H1 (cell line): ENCODE data around the gene CAPN7. TPM values are rescaled to one million over a fixed set of nuclear protein-coding genes. Genes with fewer than 3 reads are reported as not detected.

Experiments
- CTCF ChIA-PET: fragments of 300-600 bp; sonication (Branson Sonifier 250); formaldehyde crosslinking; loops from one replicate; lab custom pipeline; 2021; ENCODE audit not compliant: partially characterized antibody; lab: Charles Lee
- POLR2A ChIA-PET: fragments of 300-600 bp; sonication (Branson Sonifier 250); formaldehyde crosslinking; loops from one replicate; lab custom pipeline; 2021; ENCODE audit warnings: inconsistent platforms; ENCODE audit not compliant: partially characterized antibody; lab: Charles Lee
- DNase-seq, 2 experiments: peaks; one replicate each; pipeline versions ENCODE4 v3.0.0 to v3.0.0-alpha.2; 2010 to 2022; ENCODE audit warnings: low spot score in 2 of 2, low read depth in 1 of 2, mixed read lengths in 1 of 2
- FAIRE-seq: peaks from 2 replicates; lab custom pipeline; 2011; peaks lifted over from hg19 to GRCh38; lab: Jason Lieb, UNC
- H2AFZ ChIP-seq: 2 replicates; pipeline ENCODE4 v1.8.1; 2012; ENCODE audit warnings: low read length, inconsistent platforms
- H2AK5ac ChIP-seq: 2 replicates; pipeline ENCODE4 v1.6.1; 2013; ENCODE audit warnings: low read depth, low read length
- H2BK120ac ChIP-seq: replicated peaks from 2 replicates; pipeline ENCODE3; 2013; ENCODE audit warnings: low read depth, low read length, inconsistent platforms
- H2BK12ac ChIP-seq: 2 replicates; pipeline ENCODE4 v1.6.1; 2013; ENCODE audit warnings: low read depth, low read length
- H2BK15ac ChIP-seq: 2 replicates; pipeline ENCODE4 v1.6.1; 2013; ENCODE audit warnings: low read length
- H2BK20ac ChIP-seq: 2 replicates; pipeline ENCODE4 v1.6.1; 2013; ENCODE audit warnings: low read length
- H2BK5ac ChIP-seq: 2 replicates; pipeline ENCODE4 v1.6.1; 2013; ENCODE audit warnings: low read depth, low read length
- H3K14ac ChIP-seq: 2 replicates; pipeline ENCODE4 v1.6.1; 2013; ENCODE audit warnings: inconsistent platforms; ENCODE audit not compliant: insufficient read length
- H3K18ac ChIP-seq: 2 replicates; pipeline ENCODE4 v1.6.1; 2013; ENCODE audit warnings: low read length; ENCODE audit errors: extremely low read depth
- H3K23ac ChIP-seq: 2 replicates; pipeline ENCODE4 v1.6.1; 2013; ENCODE audit warnings: inconsistent platforms; ENCODE audit not compliant: insufficient read length
- H3K23me2 ChIP-seq: 2 replicates; pipeline ENCODE4 v1.6.1; 2013; ENCODE audit warnings: low read depth, low read length
- H3K27ac ChIP-seq: 2 replicates; pipeline ENCODE4 v1.6.1; 2011; ENCODE audit warnings: low read depth, low read length, inconsistent platforms
- H3K27me3 ChIP-seq, 4 experiments: replicated peaks in 1 of 4; 1 replicate in 1 of 4; 2 replicates in 3 of 4; pipeline versions ENCODE4 v1.6.1 to v1.8.1; 2011 to 2013; ENCODE audit warnings: low read length in 3 of 4, mild to moderate bottlenecking in 3 of 4, inconsistent platforms in 2 of 4, mixed read lengths in 2 of 4, moderate library complexity in 1 of 4; ENCODE audit not compliant: control insufficient read depth in 3 of 4, insufficient read depth in 3 of 4; ENCODE audit errors: extremely low read depth in 1 of 4
- H3K36me3 ChIP-seq, 4 experiments: 2 replicates each; pipeline versions ENCODE4 v1.6.1 to v1.8.1; 2011 to 2013; ENCODE audit warnings: mild to moderate bottlenecking in 4 of 4, low read length in 3 of 4, moderate library complexity in 2 of 4, control low read depth in 1 of 4, inconsistent platforms in 1 of 4; ENCODE audit not compliant: insufficient read depth in 4 of 4, control insufficient read depth in 2 of 4
- H3K4ac ChIP-seq: replicated peaks from 2 replicates; pipeline ENCODE3; 2013; ENCODE audit warnings: low read length, low read depth, mixed read lengths, inconsistent platforms; ENCODE audit not compliant: insufficient read length
- H3K4me1 ChIP-seq, 4 experiments: replicated peaks in 1 of 4; 1 replicate in 1 of 4; 2 replicates in 3 of 4; pipeline versions ENCODE4 v1.6.1 to v1.8.1; 2011 to 2013; ENCODE audit warnings: low read length in 3 of 4, inconsistent platforms in 2 of 4, mixed read lengths in 1 of 4; ENCODE audit not compliant: insufficient read depth in 4 of 4, control insufficient read depth in 3 of 4
- H3K4me2 ChIP-seq, 2 experiments: 2 replicates each; pipeline versions ENCODE4 v1.6.1 to v1.8.1; 2011 to 2013; ENCODE audit warnings: low read depth in 2 of 2, low read length in 2 of 2, control low read depth in 1 of 2, inconsistent platforms in 1 of 2, mild to moderate bottlenecking in 1 of 2; ENCODE audit not compliant: insufficient read depth in 1 of 2
- H3K4me3 ChIP-seq, 4 experiments: fragments of 200-600, 300-600 bp in 1 of 4; sonication (generic), shearing (Covaris generic), sonication (Bioruptor Twin) in 1 of 4; 2 replicates each; pipeline versions ENCODE4 v1.5.1 to v1.8.1; 2011 to 2016; ENCODE audit warnings: low read length in 4 of 4, low read depth in 3 of 4, control low read depth in 2 of 4, inconsistent platforms in 2 of 4, mild to moderate bottlenecking in 2 of 4, mixed read lengths in 1 of 4, moderate library complexity in 1 of 4; ENCODE audit not compliant: insufficient read depth in 2 of 4; ENCODE audit errors: extremely low read depth in 1 of 4
- H3K56ac ChIP-seq: replicated peaks from 2 replicates; pipeline ENCODE3; 2013; ENCODE audit warnings: low read depth, mild to moderate bottlenecking, mixed read lengths, low read length, inconsistent platforms; ENCODE audit not compliant: insufficient read length
- H3K79me1 ChIP-seq: 2 replicates; pipeline ENCODE4 v1.6.1; 2013; ENCODE audit warnings: low read depth, low read length, control low read depth
- H3K79me2 ChIP-seq, 2 experiments: 2 replicates each; pipeline versions ENCODE4 v1.6.1 to v1.8.1; 2012 to 2013; ENCODE audit warnings: low read length in 2 of 2, mild to moderate bottlenecking in 2 of 2, inconsistent platforms in 1 of 2; ENCODE audit not compliant: insufficient read depth in 2 of 2, control insufficient read depth in 1 of 2
- H3K9ac ChIP-seq, 4 experiments: replicated peaks in 1 of 4; 1 replicate in 1 of 4; 2 replicates in 3 of 4; pipeline versions ENCODE4 v1.6.1 to v1.8.1; 2011 to 2013; ENCODE audit warnings: low read depth in 3 of 4, low read length in 3 of 4, control low read depth in 2 of 4, mild to moderate bottlenecking in 2 of 4, moderate library complexity in 2 of 4, inconsistent platforms in 1 of 4; ENCODE audit errors: extremely low read depth in 1 of 4
- H3K9me3 ChIP-seq, 2 experiments: 2 replicates each; pipeline versions ENCODE4 v1.6.1 to v1.8.1; 2012 to 2013; ENCODE audit warnings: mild to moderate bottlenecking in 2 of 2, moderate library complexity in 2 of 2, control low read depth in 1 of 2, inconsistent platforms in 1 of 2, low read depth in 1 of 2, low read length in 1 of 2, mixed read lengths in 1 of 2; ENCODE audit not compliant: insufficient read depth in 2 of 2
- H4K20me1 ChIP-seq, 2 experiments: replicated peaks in 1 of 2; 2 replicates each; pipeline versions ENCODE3 to v1.8.1; 2011 to 2013; ENCODE audit warnings: inconsistent platforms in 2 of 2, low read length in 2 of 2, mild to moderate bottlenecking in 1 of 2; ENCODE audit not compliant: insufficient read depth in 2 of 2, control insufficient read depth in 1 of 2
- H4K5ac ChIP-seq: 2 replicates; pipeline ENCODE4 v1.6.1; 2013; ENCODE audit warnings: low read length, low read depth, mixed read lengths, inconsistent platforms; ENCODE audit not compliant: insufficient read length
- H4K8ac ChIP-seq: 2 replicates; pipeline ENCODE4 v1.8.0; 2013; ENCODE audit warnings: mild to moderate bottlenecking, moderate library complexity, low read length, inconsistent platforms; ENCODE audit not compliant: insufficient read depth; ENCODE audit errors: extremely low read depth
- H4K91ac ChIP-seq: replicated peaks from 2 replicates; pipeline ENCODE3; 2013; ENCODE audit warnings: low read length, mixed read lengths, inconsistent platforms; ENCODE audit not compliant: insufficient read length
- ASH2L ChIP-seq: fragments of 200-600, 300-600 bp; sonication (generic); IDR thresholded peaks from one replicate; pipeline ENCODE4 v1.7.1; 2017; ENCODE audit warnings: low read length
- CEBPB ChIP-seq: IDR thresholded peaks from 2 replicates; pipeline ENCODE4 v1.6.1; 2012; ENCODE audit warnings: low read depth, low read length
- EZH2 ChIP-seq: fragments of 200-600 bp; sonication (generic); IDR thresholded peaks from 2 replicates; pipeline ENCODE4 v1.7.1; 2012; ENCODE audit warnings: low read depth, mild to moderate bottlenecking, moderate library complexity, low read length, inconsistent platforms; ENCODE audit not compliant: severe bottlenecking
- HDAC6 ChIP-seq: IDR thresholded peaks from one replicate; pipeline ENCODE4 v1.7.1; 2012; ENCODE audit warnings: low read depth, mild to moderate bottlenecking, inconsistent platforms, low read length, moderate library complexity
- NANOG ChIP-seq: IDR thresholded peaks from 2 replicates; pipeline ENCODE4 v1.6.1; 2011; ENCODE audit warnings: low read length, low read depth, mild to moderate bottlenecking, inconsistent platforms; ENCODE audit not compliant: insufficient read depth, poor library complexity, severe bottlenecking
- SIN3A ChIP-seq, 2 experiments: IDR thresholded peaks in 1 of 2; conservative IDR thresholded peaks in 1 of 2; 2 replicates each; pipeline ENCODE4 v1.6.1; 2011 to 2012; ENCODE audit warnings: low read length in 2 of 2, improper control_type of control experiment in 1 of 2, low read depth in 1 of 2, mild to moderate bottlenecking in 1 of 2
- SUZ12 ChIP-seq: fragments of 200-600 bp; sonication (generic); IDR thresholded peaks from 2 replicates; pipeline ENCODE4 v1.6.1; 2012; ENCODE audit warnings: mild to moderate bottlenecking, inconsistent platforms, low read length, moderate library complexity, mixed read lengths
- TAF7 ChIP-seq: optimal IDR thresholded peaks from 2 replicates; pipeline ENCODE3; 2011; ENCODE audit warnings: low read depth, mild to moderate bottlenecking, inconsistent platforms, low read length, moderate library complexity, borderline replicate concordance
- TEAD4 ChIP-seq: IDR thresholded peaks from 2 replicates; pipeline ENCODE4 v1.6.1; 2012; ENCODE audit warnings: low read depth, low read length, inconsistent platforms, mixed read lengths
- ZNF274 ChIP-seq: IDR thresholded peaks from 2 replicates; pipeline ENCODE4 v1.7.0; 2012; ENCODE audit warnings: low read length, borderline replicate concordance; ENCODE audit errors: extremely low read depth
- WGBS, 2 experiments: shearing (Covaris generic) in 1 of 2; methylation state at CpG; one replicate each; pipeline versions ENCODE4 v1.1.6 to v1.1.7; 2013 to 2015; ENCODE audit warnings: low lambda C conversion rate in 2 of 2, mixed read lengths in 2 of 2, inconsistent platforms in 1 of 2, low coverage in 1 of 2, missing lambda C conversion rate in 1 of 2; ENCODE audit not compliant: insufficient replicate concordance in 2 of 2, insufficient coverage in 1 of 2, insufficient read length in 1 of 2; ENCODE audit errors: extremely low coverage in 1 of 2, missing lambda C conversion rate in 1 of 2; 5-methylcytosine and 5-hydroxymethylcytosine counted together
- polyA plus RNA-seq, 7 experiments: library from polyadenylated mRNA; depleted of rRNA in 3 of 7; stranded (reverse) in 5 of 7; unstranded in 2 of 7; fragments of >200 nt in 5 of 7; fragments of 200-250 nt in 2 of 7; gene quantifications; 1 replicate in 5 of 7; 2 replicates in 1 of 7; 4 replicates in 1 of 7; pipeline versions ENCODE4 v1.2.1 to v1.2.3, GENCODE V29; 2011 to 2013; ENCODE audit warnings: missing spikeins in 2 of 7, mixed read lengths in 2 of 7
- total RNA-seq: library from RNA; stranded (reverse); fragmentation: NEBNext Ultra II Directional; extraction: Animal tissue kit (Norgen Biotek cat#: 25700); gene quantifications from 2 replicates; pipeline ENCODE4 v1.2.1, GENCODE V29; 2021

Gene CAPN7
- total and polyA plus RNA-seq, 2 of the 8 experiments (the other 6 are each of a cell fraction or from before 2014, with no cell fraction given) = 5.3 to 13.2 TPM

DNA sequence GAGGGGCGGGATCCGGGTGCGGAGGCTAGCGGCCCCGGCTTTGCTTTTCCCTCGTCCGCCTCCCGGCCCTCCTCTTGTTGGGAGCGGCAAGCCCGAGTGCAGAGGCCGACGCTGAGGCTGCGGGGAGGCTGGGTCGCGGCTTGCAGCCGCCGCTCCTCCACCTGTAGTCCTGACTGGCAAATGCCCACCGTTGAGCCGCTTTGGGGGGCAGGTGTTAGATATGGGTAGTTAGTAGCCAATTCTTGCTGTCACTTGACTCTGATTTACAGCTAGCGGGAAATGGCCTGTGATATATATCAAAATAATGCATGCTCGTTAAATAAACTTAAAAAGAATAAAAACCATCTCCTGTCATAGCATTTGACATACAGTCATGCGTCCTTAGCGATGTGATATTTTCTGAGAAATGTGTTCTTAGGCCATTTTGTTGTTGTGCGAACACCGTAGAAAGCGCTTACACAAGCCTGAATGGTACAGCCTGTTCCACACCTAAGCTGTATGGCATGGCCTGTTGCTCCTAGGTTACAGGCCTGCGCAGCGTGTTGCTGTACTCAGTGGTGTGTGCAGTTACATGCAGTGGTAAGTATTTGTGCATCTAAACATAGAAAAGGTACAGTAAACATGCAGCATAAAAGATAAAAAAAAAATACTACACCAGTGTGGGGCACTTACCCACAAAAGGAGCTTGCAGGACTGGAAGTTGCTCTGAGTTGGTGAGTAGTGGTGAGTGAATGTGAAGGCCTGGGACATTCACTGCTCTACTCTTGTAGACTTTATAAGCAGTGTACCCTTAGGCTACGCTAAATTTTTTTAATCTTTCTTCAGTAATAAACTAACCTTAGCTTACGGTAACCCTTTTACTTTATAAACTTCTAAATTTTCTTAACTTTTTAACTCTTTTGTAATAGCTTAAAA, 873 bp downstream of the CAPN7 start:
- peaks cover 7% of the 10 kb centered on the region; the same call in 1 of the 2 replicates for H3K23me2 ChIP-seq
- H3K4me3 ChIP-seq = peak overlapping the region; percentile 83 to 92 (median 86)
- H3K18ac ChIP-seq = no peak overlapping the region
- peak overlapping the region; percentile 64 to 80 (median 79); a peak in 6 of 7 replicates for H3K9ac ChIP-seq
- H4K8ac ChIP-seq = peak overlapping the region; percentile 85
- H3K9me3 ChIP-seq = no peaks in the 10 kb centered on the region
- WGBS, 2 experiments = 19 to 100% methylated on average over 1 to 30 of the region's 30 CpGs
- H2BK12ac ChIP-seq = no peak overlapping the region
- no peaks in the 10 kb centered on the region; the same call in 1 of the 2 replicates for H3K79me1 ChIP-seq
- H4K5ac ChIP-seq = no peak overlapping the region
- H2BK120ac ChIP-seq = no peak overlapping the region
- peak overlapping the region; percentile 73; the same call in 1 of the 2 replicates for H3K27ac ChIP-seq
- H3K4me1 ChIP-seq = peaks cover 0 to 3% (median 1%) of the 10 kb centered on the region in 4 experiments; a peak in 3 of 7 replicates
- H3K4me2 ChIP-seq = peak overlapping the region; percentile 70 to 80
- H3K56ac ChIP-seq = no peak overlapping the region
- ChIA-PET POLR2A (interaction anchor here (0.6 to 1.3 kb wide), 4 partner anchors 16 to 79 kb away, joined by 3 to 4 read pairs (median 3); no protein-coding TSS in a partner anchor), CTCF (interaction anchor here (0.6 to 1.6 kb wide), 4 partner anchors 10 to 99 kb away, joined by 3 to 13 read pairs (median 4); no protein-coding TSS in a partner anchor)
- H3K27me3 ChIP-seq = no peaks in the 10 kb centered on the region
- peak in 1 of 2 experiments; percentile 15 for DNase-seq
- no peak overlapping the region for H2BK15ac ChIP-seq
- no peak overlapping the region for H3K14ac ChIP-seq
- no peak overlapping the region for H2BK5ac ChIP-seq
- no peak overlapping the region for H3K23ac ChIP-seq
- no peak for FAIRE-seq
- peaks cover 0 to 11% of the 10 kb centered on the region in 2 experiments; a peak in 2 of 4 replicates for H3K79me2 ChIP-seq
- no peak overlapping the region for H2BK20ac ChIP-seq
- H3K36me3 ChIP-seq = peaks cover 0 to 3% (median 0%) of the 10 kb centered on the region in 4 experiments; a peak in 1 of 8 replicates
- H4K20me1 ChIP-seq = peaks cover 0 to 2% of the 10 kb centered on the region in 2 experiments
- no peak overlapping the region for H3K4ac ChIP-seq
- 0 out of 2 replicates have a peak overlapping the region, but pooled peaks have one; percentile 54 for H2AFZ ChIP-seq
- no peak overlapping the region for H4K91ac ChIP-seq
- H2AK5ac ChIP-seq = no peak overlapping the region
- TF ChIP-seq EZH2 = no peak
- TF ChIP-seq HDAC6 = no peak
- peak in 1 of 2 experiments; percentile 19; a peak in 2 of 4 replicates for TF ChIP-seq SIN3A (conservative IDR thresholded peaks at IDR 0.05 in 1 of 2, IDR thresholded peaks at IDR 0.05 in 1 of 2; ENCODE audit: low read depth in 1 of 2, low read length in 2 of 2)
- TF ChIP-seq CEBPB = no peak
- TF ChIP-seq SUZ12 = peak; percentile 3; the same call in 1 of the 2 replicates
- TF ChIP-seq TAF7 = no peak
- no peak for TF ChIP-seq TEAD4
- TF ChIP-seq ZNF274 = no peak
- TF ChIP-seq NANOG = no peak
- TF ChIP-seq ASH2L = peak; percentile 46
